Body of pancreas (tissue), 4 donors: ENCODE data around the gene MYO18B. TPM values are rescaled to one million over a fixed set of nuclear protein-coding genes. Genes with fewer than 3 reads are reported as not detected.

Source experiments
- ATAC-seq: fragments of 150-250 bp; one replicate; pipeline ENCODE4 v1.9.1; 2016
- DNase-seq, 4 donors: peaks; one replicate each; pipeline ENCODE4 v3.0.0-alpha.2; 2019
- H3K27ac ChIP-seq, 4 donors: fragments of 200-600 bp; sonication (generic); 1 replicate in 3 of 4; 2 replicates in 1 of 4; pipeline versions ENCODE4 v1.5.1 to v1.6.1; 2016 to 2019; ENCODE audit warnings: mild to moderate bottlenecking in 1 of 4, mixed read lengths in 1 of 4, moderate library complexity in 1 of 4
- H3K27me3 ChIP-seq, 2 donors: fragments of 200-600 bp; sonication (generic); one replicate each; pipeline ENCODE4 v1.6.0; 2016; ENCODE audit warnings: mild to moderate bottlenecking in 1 of 2
- H3K36me3 ChIP-seq, 2 donors: fragments of 200-600 bp; sonication (generic); replicated peaks in 1 of 2; 2 replicates each; pipeline ENCODE4 v1.5.1; 2016; ENCODE audit warnings: low read depth in 2 of 2; ENCODE audit not compliant: insufficient read depth in 1 of 2
- H3K4me1 ChIP-seq: fragments of 200-600 bp; sonication (generic); one replicate; pipeline ENCODE4 v1.6.0; 2016
- H3K4me3 ChIP-seq, 2 donors: fragments of 200-600 bp; sonication (generic); 1 replicate in 1 of 2; 2 replicates in 1 of 2; pipeline ENCODE4 v1.5.1; 2016 to 2019
- H3K9me3 ChIP-seq, 3 donors: fragments of 200-600 bp; sonication (generic); 1 replicate in 2 of 3; 2 replicates in 1 of 3; pipeline ENCODE4 v1.5.1; 2016
- POLR2A ChIP-seq, 3 donors: fragments of 450-650 bp; IDR thresholded peaks; one replicate each; pipeline ENCODE4 v1.6.1; 2016; ENCODE audit warnings: antibody characterized with exemption in 3 of 3, mild to moderate bottlenecking in 2 of 3
- WGBS, 2 donors: methylation state at CpG; one replicate each; pipeline ENCODE4 v1.1.5; 2017; 5-methylcytosine and 5-hydroxymethylcytosine counted together
- intact Hi-C: fragments of 100-400 bp; cut with DNase I; formaldehyde crosslinking; loops from one replicate; pipeline ENCODE4 v1.15.1; 2023
- total RNA-seq, 2 donors: library from RNA; depleted of rRNA; stranded (reverse); fragments of >200 nt; gene quantifications; one replicate each; pipeline ENCODE4 v1.1.0, GENCODE V29; 2016
- TF ChIP-seq, protein P1 (sequence below), 7 experiments: fragments of 450-650 bp in 4 of 7; fragments of 200-600 bp in 3 of 7; sonication (generic) in 3 of 7; IDR thresholded peaks; one replicate each; pipeline ENCODE4 v1.5.1; 2016 to 2019; ENCODE audit warnings: antibody characterized with exemption in 7 of 7

MYO18B gene
- total RNA-seq, 2 donors from 2014 or later = 1.3 TPM; not detected in 1

DNA sequence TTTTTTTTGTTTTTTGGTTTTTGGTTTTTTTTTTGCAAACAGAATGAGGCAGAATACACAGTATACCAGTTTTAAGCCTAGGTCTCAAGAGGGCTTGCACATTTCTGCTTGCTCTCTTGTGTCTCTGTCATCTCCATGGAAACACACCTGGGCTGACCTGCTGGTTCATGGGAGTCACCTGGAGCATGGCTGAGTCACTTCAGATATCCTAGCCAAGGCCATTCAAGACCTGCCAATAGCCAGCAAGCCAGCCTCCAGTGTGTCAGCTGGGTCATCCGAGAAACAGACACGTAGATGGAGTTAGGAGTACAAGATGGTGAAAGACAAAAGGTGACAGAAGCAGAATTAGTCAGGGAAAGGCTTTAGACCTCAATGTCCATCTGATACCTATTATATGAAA, 303.1 kb downstream of the MYO18B start:
- DNase-seq (peak; percentile 12 to 42 (median 32)), ATAC-seq (no peak)
- Histone ChIP-seq H3K36me3 (no peaks in the 10 kb centered on the region), H3K27ac (no peak overlapping the region), H3K4me1 (no peaks in the 10 kb centered on the region), H3K4me3 (no peak overlapping the region), H3K9me3 (no peaks in the 10 kb centered on the region), H3K27me3 (no peaks in the 10 kb centered on the region)
- no peak for TF ChIP-seq POLR2A (IDR thresholded peaks at IDR 0.05)
- TF ChIP-seq, protein P1, sequence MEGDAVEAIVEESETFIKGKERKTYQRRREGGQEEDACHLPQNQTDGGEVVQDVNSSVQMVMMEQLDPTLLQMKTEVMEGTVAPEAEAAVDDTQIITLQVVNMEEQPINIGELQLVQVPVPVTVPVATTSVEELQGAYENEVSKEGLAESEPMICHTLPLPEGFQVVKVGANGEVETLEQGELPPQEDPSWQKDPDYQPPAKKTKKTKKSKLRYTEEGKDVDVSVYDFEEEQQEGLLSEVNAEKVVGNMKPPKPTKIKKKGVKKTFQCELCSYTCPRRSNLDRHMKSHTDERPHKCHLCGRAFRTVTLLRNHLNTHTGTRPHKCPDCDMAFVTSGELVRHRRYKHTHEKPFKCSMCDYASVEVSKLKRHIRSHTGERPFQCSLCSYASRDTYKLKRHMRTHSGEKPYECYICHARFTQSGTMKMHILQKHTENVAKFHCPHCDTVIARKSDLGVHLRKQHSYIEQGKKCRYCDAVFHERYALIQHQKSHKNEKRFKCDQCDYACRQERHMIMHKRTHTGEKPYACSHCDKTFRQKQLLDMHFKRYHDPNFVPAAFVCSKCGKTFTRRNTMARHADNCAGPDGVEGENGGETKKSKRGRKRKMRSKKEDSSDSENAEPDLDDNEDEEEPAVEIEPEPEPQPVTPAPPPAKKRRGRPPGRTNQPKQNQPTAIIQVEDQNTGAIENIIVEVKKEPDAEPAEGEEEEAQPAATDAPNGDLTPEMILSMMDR (IDR thresholded peaks at IDR 0.05) = no peak
- intact Hi-C loops = no loop called here
- WGBS, 2 donors = 32 to 40% methylated on average over 2 of the region's 2 CpGs

DNA sequence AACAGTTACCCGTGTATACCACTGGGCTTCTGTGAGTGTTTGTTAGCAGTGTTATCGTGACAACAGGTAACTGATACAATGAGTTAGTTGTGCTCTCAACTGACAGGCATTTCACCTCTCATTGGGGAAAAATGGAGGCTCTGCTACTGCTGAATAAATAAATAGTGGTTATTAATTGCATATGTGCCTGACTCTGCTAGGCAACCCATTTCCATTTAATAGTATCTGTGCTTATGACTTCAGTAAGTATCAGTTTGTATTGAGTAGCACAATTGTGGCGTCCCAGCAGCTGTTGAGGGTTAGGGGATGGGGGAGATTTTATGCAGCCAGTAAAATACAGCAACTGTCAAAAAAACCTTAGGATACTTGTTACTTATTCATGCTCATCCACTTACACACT, 303.9 kb downstream of the MYO18B start:
- TF ChIP-seq, protein P1 (IDR thresholded peaks at IDR 0.05) = no peak
- TF ChIP-seq POLR2A (IDR thresholded peaks at IDR 0.05) = no peak
- H3K36me3 ChIP-seq = no peaks in the 10 kb centered on the region
- intact Hi-C loops = no loop called here
- no peaks in the 10 kb centered on the region for H3K4me1 ChIP-seq
- DNase-seq (peak in 2 of 4 donors; percentile 4 to 5), ATAC-seq (no peak)
- H3K4me3 ChIP-seq = no peak overlapping the region
- WGBS, 2 donors = 25 to 30% methylated on average over 3 of the region's 3 CpGs
- no peaks in the 10 kb centered on the region for H3K9me3 ChIP-seq
- no peaks in the 10 kb centered on the region for H3K27me3 ChIP-seq
- no peak overlapping the region for H3K27ac ChIP-seq

DNA sequence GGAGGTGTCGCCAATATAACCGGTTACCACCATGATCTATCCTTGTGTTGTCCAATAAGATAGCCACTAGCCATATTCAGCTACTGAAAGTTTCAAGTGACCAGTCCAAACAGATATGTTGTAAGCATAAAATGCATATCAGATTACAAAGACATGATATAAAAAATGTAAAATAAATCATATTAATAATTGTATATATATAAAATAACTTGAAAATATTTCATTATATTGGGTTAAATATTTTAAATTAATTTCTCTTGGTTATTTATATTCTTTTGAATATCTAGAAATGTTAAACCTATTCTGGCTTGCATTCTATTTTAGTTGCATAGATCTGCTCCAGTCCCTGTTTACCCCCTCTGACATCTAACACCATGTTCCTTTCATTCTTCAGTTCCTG, 305.5 kb downstream of the MYO18B start:
- Histone ChIP-seq H3K9me3 (no peaks in the 10 kb centered on the region), H3K36me3 (no peaks in the 10 kb centered on the region), H3K27me3 (no peaks in the 10 kb centered on the region), H3K4me1 (no peaks in the 10 kb centered on the region), H3K4me3 (no peak overlapping the region), H3K27ac (no peak overlapping the region)
- intact Hi-C loops = no loop called here
- 88 to 93% methylated on average over 2 of the region's 2 CpGs for whole genome bisulfite sequencing, 2 donors
- no peak for ATAC-seq
- TF ChIP-seq, protein P1 (IDR thresholded peaks at IDR 0.05) = no peak
- no peak for TF ChIP-seq POLR2A (IDR thresholded peaks at IDR 0.05)
- no peak for DNase-seq

DNA sequence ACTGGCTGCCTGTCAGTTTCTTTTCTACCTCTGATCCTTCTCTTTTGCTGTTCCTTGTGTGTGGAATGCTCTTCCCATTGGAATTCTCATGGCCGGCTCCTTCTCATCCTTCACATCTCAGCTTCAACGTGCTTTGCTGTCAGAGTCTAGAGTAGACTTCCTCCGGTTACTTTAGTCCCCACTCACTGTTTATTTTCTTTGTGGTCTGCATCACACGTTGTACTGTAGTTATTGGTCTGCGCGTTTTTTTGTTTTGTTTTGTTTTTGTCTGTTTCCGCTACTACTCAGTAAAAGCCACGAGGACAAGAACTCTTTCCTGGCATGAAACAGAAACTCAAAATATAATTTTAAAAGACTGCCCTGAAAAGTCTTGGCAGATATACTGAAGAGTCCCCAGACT, 305.9 kb downstream of the MYO18B start:
- no peak overlapping the region for H3K27ac ChIP-seq
- 67 to 72% methylated on average over 8 of the region's 8 CpGs for WGBS, 2 donors
- no peak for ATAC-seq
- H3K36me3 ChIP-seq = no peaks in the 10 kb centered on the region
- no peak overlapping the region for H3K4me3 ChIP-seq
- no peaks in the 10 kb centered on the region for H3K9me3 ChIP-seq
- no peak for TF ChIP-seq POLR2A (IDR thresholded peaks at IDR 0.05)
- TF ChIP-seq, protein P1 (IDR thresholded peaks at IDR 0.05) = no peak
- H3K27me3 ChIP-seq = no peaks in the 10 kb centered on the region
- H3K4me1 ChIP-seq = no peaks in the 10 kb centered on the region
- intact Hi-C loops = no loop called here
- no peak for DNase-seq

DNA sequence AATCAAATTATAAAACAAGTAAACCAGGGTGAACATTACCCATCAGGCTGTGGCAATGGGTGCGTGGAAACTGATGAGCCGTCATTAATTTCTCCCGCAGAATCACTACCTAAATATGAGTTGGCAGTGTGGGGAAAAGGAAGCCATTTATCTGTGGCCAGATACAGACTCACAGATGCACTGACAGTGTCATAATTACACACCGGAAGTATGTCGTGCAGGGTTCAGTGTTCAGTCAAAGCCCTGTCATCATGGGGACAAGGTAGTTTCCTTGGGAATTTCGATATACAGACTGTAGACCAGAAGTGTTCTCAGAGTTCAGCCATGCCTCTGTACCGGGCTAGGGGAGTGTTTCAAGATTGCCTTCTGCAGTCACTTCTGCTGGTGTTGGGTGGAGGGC, 308.1 kb downstream of the MYO18B start:
- Histone ChIP-seq H3K4me3 (no peak overlapping the region), H3K27ac (no peak overlapping the region), H3K4me1 (no peaks in the 10 kb centered on the region), H3K9me3 (no peaks in the 10 kb centered on the region), H3K27me3 (no peaks in the 10 kb centered on the region), H3K36me3 (no peaks in the 10 kb centered on the region)
- 73 to 76% methylated on average over 7 of the region's 7 CpGs for WGBS, 2 donors
- ATAC-seq (no peak), DNase-seq (no peak)
- TF ChIP-seq, protein P1 (IDR thresholded peaks at IDR 0.05) = no peak
- no peak for TF ChIP-seq POLR2A (IDR thresholded peaks at IDR 0.05)
- intact Hi-C loops = no loop called here
